Activated CD4-positive, alpha-beta T cell treated with anti-CD3 and anti-CD28 coated beads, Interleukin-2, amount 10 ng/mL, durations not matched to agents 24 days and 14 days (primary cell): ENCODE results near the gene PDLIM4. TPM values are rescaled to one million over a fixed set of nuclear protein-coding genes. Genes with fewer than 3 reads are reported as not detected.

Experiments
- DNase-seq: peaks from one replicate; pipeline ENCODE4 v3.0.0; 2022
- H3K27ac Mint-ChIP-seq: one replicate; pipeline ENCODE4 v1.8.0; 2022; ENCODE audit warnings: mild to moderate bottlenecking, mixed read lengths
- H3K27me3 Mint-ChIP-seq: one replicate; pipeline ENCODE4 v1.8.0; 2022; ENCODE audit warnings: mixed read lengths
- H3K36me3 Mint-ChIP-seq: one replicate; pipeline ENCODE4 v1.8.0; 2022; ENCODE audit warnings: low read depth, mild to moderate bottlenecking, mixed read lengths
- H3K4me1 Mint-ChIP-seq: one replicate; pipeline ENCODE4 v1.8.0; 2021; ENCODE audit warnings: mixed read lengths
- H3K4me3 Mint-ChIP-seq: one replicate; pipeline ENCODE4 v1.8.0; 2022; ENCODE audit warnings: mild to moderate bottlenecking, moderate library complexity, mixed read lengths
- H3K9me3 Mint-ChIP-seq: one replicate; pipeline ENCODE4 v1.8.0; 2021; ENCODE audit warnings: mixed read lengths
- intact Hi-C: fragments of 100-400 bp; cut with micrococcal nuclease; formaldehyde crosslinking; loops from one replicate; pipeline ENCODE4 v1.15.1; 2023
- total RNA-seq: library from RNA; stranded (reverse); gene quantifications from 2 replicates; pipeline ENCODE4 v1.2.3, GENCODE V29; 2022

PDLIM4 gene
- total RNA-seq, 1 donor from 2014 or later, result 0.72 TPM

DNA sequence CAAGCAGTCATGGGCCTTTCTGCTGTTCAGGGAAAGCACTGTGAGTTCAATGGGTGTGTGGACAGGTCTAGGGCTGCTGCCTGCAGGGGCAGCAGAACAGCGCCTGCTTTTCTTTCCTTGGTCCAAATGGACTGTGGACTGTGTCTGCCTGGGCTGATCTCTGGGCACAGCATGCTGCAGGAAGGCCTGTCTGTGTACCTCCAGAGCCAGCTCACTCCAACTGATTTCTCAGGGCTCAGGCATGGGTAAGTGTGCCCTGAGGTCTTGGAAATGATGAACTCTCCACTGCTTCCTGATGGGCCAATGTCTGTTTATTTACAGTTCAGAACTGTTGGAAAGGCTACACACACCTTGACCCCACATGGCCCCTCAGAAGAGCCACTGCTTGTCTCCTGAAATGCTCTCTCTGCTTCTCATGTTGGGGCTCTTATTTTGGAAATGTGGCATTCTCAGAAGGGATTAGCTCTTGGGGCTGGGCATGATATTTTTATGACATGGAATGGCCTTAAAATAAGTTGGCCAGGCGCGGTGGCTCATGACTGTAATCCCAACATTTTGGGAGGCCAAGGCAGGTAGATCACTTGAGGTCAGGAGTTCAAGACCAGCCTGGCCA, 63.7 kb downstream of the PDLIM4 start:
- Mint-ChIP-seq H3K9me3 (no peaks in the 10 kb centered on the region), H3K36me3 (no peaks in the 10 kb centered on the region), H3K27ac (no peak overlapping the region), H3K4me3 (no peak overlapping the region), H3K27me3 (no peaks in the 10 kb centered on the region), H3K4me1 (no peaks in the 10 kb centered on the region)
- intact Hi-C loops, result no loop called here
- DNase-seq, result no peak

DNA sequence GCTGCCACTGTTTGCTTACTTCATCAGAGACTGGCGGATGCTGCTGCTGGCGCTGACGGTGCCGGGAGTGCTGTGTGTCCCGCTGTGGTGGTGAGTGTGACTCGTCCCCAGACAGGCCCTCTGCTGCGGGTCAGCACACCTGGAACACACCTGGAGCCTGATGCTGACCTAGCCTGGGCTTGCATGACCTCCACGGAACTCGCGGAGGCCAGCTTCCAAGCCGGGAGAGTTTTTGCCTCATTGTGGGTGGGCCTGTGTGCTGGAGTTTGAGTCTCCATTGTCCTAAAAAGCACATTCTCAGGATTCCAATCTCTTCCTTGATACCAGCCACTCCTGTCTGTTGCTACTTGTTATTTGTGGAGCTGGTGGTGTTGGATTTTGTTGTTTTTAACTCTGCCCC, 64.8 kb downstream of the PDLIM4 start:
- no peaks in the 10 kb centered on the region for H3K27me3 Mint-ChIP-seq
- H3K27ac Mint-ChIP-seq, result no peak overlapping the region
- no peak overlapping the region for H3K4me3 Mint-ChIP-seq
- DNase-seq, result no peak
- intact Hi-C loops, result no loop called here
- H3K4me1 Mint-ChIP-seq, result no peaks in the 10 kb centered on the region
- no peaks in the 10 kb centered on the region for H3K9me3 Mint-ChIP-seq
- no peaks in the 10 kb centered on the region for H3K36me3 Mint-ChIP-seq

Other genes starting within 250 kb of the PDLIM4 start
- gene ACSL6, start 246.0 kb upstream of the PDLIM4 start, total RNA-seq, result 36.9 and 39.6 TPM in 2 replicates
- 67.7 and 71.3 TPM in 2 replicates for gene IL3, start 197.0 kb upstream of the PDLIM4 start, total RNA-seq
- gene CSF2, start 183.9 kb upstream of the PDLIM4 start, total RNA-seq, result 1,084 and 1,122 TPM in 2 replicates
- gene P4HA2, start 29.8 kb upstream of the PDLIM4 start, total RNA-seq, result 45.5 and 49.5 TPM in 2 replicates
- 1.1 and 2.1 TPM in 2 replicates for gene SLC22A4, start 36.7 kb downstream of the PDLIM4 start, total RNA-seq
- gene SLC22A5, start 112.0 kb downstream of the PDLIM4 start, total RNA-seq, result 4.9 and 5.5 TPM in 2 replicates
- 167 and 181 TPM in 2 replicates for gene IRF1, start 233.1 kb downstream of the PDLIM4 start, total RNA-seq